ENCODE results near the gene OR6C74. TPM values are rescaled to one million over a fixed set of nuclear protein-coding genes. Genes with fewer than 3 reads are reported as not detected.

Gene OR6C74
- total and polyA plus RNA-seq, 2 donors (not counting 3 experiments of a cell fraction or from before 2014, with no cell fraction given), result not detected

- FAIRE-seq (no peak), DNase-seq (ENCODE audit: low read depth, low spot score) (no peak)
- POLR2A ChIA-PET, result no interaction called here
- no peak overlapping the region for H3K9ac ChIP-seq (replicated peaks; ENCODE audit: extremely low read depth, insufficient read depth, low read length)
- intact Hi-C loops (cut with micrococcal nuclease) (no loop called here), dilution Hi-C loops (cut with MboI; ENCODE audit: extremely low pct_ligation_motif_present, low sequenced_read_pairs) (no loop called here)
- H3K4me3 ChIP-seq (replicated peaks in 1 of 3; ENCODE audit: insufficient read depth in 1 of 3, low read depth in 1 of 3, low read length in 3 of 3), result no peak overlapping the region
- no peak overlapping the region for H3K4me2 ChIP-seq (ENCODE audit: insufficient read depth, low read length)
- no peaks in the 10 kb centered on the region for H3K79me2 ChIP-seq (ENCODE audit: control insufficient read depth, insufficient read depth, low read length)
- TF ChIP-seq JUN (IDR thresholded peaks at IDR 0.05; ENCODE audit: borderline replicate concordance, insufficient read depth, insufficient read length, low read depth), result no peak
- TF ChIP-seq POLR2A (IDR thresholded peaks at IDR 0.05; ENCODE audit: low read depth, low read length), result no peak
- TF ChIP-seq FOS (IDR thresholded peaks at IDR 0.05; ENCODE audit: borderline replicate concordance, insufficient read depth, low read length), result no peak
- TF ChIP-seq CTCF (IDR thresholded peaks at IDR 0.05; ENCODE audit: extremely low read depth in 1 of 2, insufficient read depth in 1 of 2, low read depth in 1 of 2, low read length in 2 of 2), result no peak
- no peak for TF ChIP-seq MAX (IDR thresholded peaks at IDR 0.05; ENCODE audit: insufficient read depth, insufficient read length)
- no peak for TF ChIP-seq POLR2AphosphoS5 (IDR thresholded peaks at IDR 0.05; ENCODE audit: insufficient read depth, low read depth, low read length)
- no peak for TF ChIP-seq EZH2 (IDR thresholded peaks at IDR 0.05; ENCODE audit: borderline replicate concordance, low read depth, low read length, severe bottlenecking)
- no peak for TF ChIP-seq GATA2 (IDR thresholded peaks at IDR 0.05; ENCODE audit: insufficient read depth, insufficient read length, low read depth, low read length)
- no peak for TF ChIP-seq MYC (IDR thresholded peaks at IDR 0.05; ENCODE audit: low read depth, low read length)
- H3K27ac ChIP-seq (ENCODE audit: insufficient read depth, low read depth, low read length), result no peak overlapping the region
- no peaks in the 10 kb centered on the region for H3K27me3 ChIP-seq (ENCODE audit: control insufficient read depth in 2 of 2, insufficient read depth in 2 of 2, low read length in 2 of 2)
- no peaks in the 10 kb centered on the region for H3K36me3 ChIP-seq (ENCODE audit: control insufficient read depth in 2 of 2, extremely low read depth in 1 of 2, insufficient read depth in 2 of 2, low read length in 2 of 2)
- CTCF ChIA-PET, result no interaction called here
- no peak overlapping the region for H2AFZ ChIP-seq (ENCODE audit: low read depth, low read length)
- no peaks in the 10 kb centered on the region for H3K9me1 ChIP-seq (replicated peaks; ENCODE audit: control insufficient read depth, extremely low read depth, insufficient read depth, low read length)
- no peaks in the 10 kb centered on the region for H3K9me3 ChIP-seq (replicated peaks; ENCODE audit: control insufficient read depth, insufficient read depth, low read length)
- no peaks in the 10 kb centered on the region for H4K20me1 ChIP-seq (replicated peaks; ENCODE audit: control insufficient read depth, extremely low read depth, insufficient read depth, low read length)
- no peaks in the 10 kb centered on the region for H3K4me1 ChIP-seq (ENCODE audit: control insufficient read depth, extremely low read depth, insufficient read depth, low read length)
- no TSS peak for BruUV-seq (replicated peaks)
These were observed 1.8 kb downstream of the OR6C74 start for GRCh38 chr12:55246159-55246558.
